WTC11 (cell line): ENCODE results near the gene UGT2A1. TPM values are rescaled to one million over a fixed set of nuclear protein-coding genes. Genes with fewer than 3 reads are reported as not detected.

ENCODE experiments used
- ATAC-seq: fragments of 200-7000 bp; cut with Tn5 transposase; 2 replicates; pipeline ENCODE4 v1.10.0; 2021; ENCODE audit warnings: mild to moderate bottlenecking, moderate library complexity
- CTCF ChIA-PET: fragments of 300-600 bp; sonication (Branson Sonifier 250); formaldehyde crosslinking; loops from one replicate; lab custom pipeline; 2021; ENCODE audit warnings: antibody characterized with exemption; lab: Charles Lee
- POLR2A ChIA-PET: fragments of 350-600 bp; sonication (Branson Sonifier 250); formaldehyde crosslinking; loops from one replicate; lab custom pipeline; 2021; ENCODE audit warnings: antibody characterized with exemption; lab: Charles Lee
- DNase-seq: peaks from one replicate; pipeline ENCODE4 v3.0.0; 2021; ENCODE audit warnings: low spot score
- H3K27ac Mint-ChIP-seq: 2 replicates; pipeline ENCODE4 v1.8.0; 2021; ENCODE audit warnings: mixed read lengths
- H3K27me3 Mint-ChIP-seq: 2 replicates; pipeline ENCODE4 v1.8.0; 2021; ENCODE audit warnings: low read depth, mild to moderate bottlenecking, moderate library complexity, mixed read lengths
- H3K36me3 Mint-ChIP-seq: 2 replicates; pipeline ENCODE4 v1.8.0; 2021; ENCODE audit warnings: mixed read lengths
- H3K4me1 Mint-ChIP-seq: 2 replicates; pipeline ENCODE4 v1.8.0; 2022; ENCODE audit warnings: mixed read lengths
- H3K4me3 Mint-ChIP-seq: 2 replicates; pipeline ENCODE4 v1.8.0; 2021; ENCODE audit warnings: mild to moderate bottlenecking, moderate library complexity, mixed read lengths
- H3K9me3 Mint-ChIP-seq: 2 replicates; pipeline ENCODE4 v1.8.0; 2021; ENCODE audit warnings: mixed read lengths
- CBFB ChIP-seq: sonication (generic); formaldehyde crosslinking; IDR thresholded peaks from 2 replicates; pipeline ENCODE4 v1.8.1; 2022; ENCODE audit warnings: mild to moderate bottlenecking, low read depth, missing genetic modification reagents
- CTCF ChIP-seq: fragments of 200-600 bp; IDR thresholded peaks from 2 replicates; pipeline ENCODE4 v1.8.0; 2022; ENCODE audit warnings: antibody characterized with exemption
- ELF4 ChIP-seq: sonication (generic); formaldehyde crosslinking; IDR thresholded peaks from 2 replicates; pipeline ENCODE4 v1.8.1; 2022; ENCODE audit warnings: low read depth, mild to moderate bottlenecking, moderate library complexity, missing genetic modification reagents
- EMX1 ChIP-seq: fragments of 250-450 bp; sonication (Bioruptor Pico); IDR thresholded peaks from 2 replicates; pipeline ENCODE4 v1.8.0; 2021; ENCODE audit warnings: mild to moderate bottlenecking
- ESRRA ChIP-seq: sonication (generic); formaldehyde crosslinking; IDR thresholded peaks from 2 replicates; pipeline ENCODE4 v1.8.1; 2022; ENCODE audit warnings: mild to moderate bottlenecking, missing genetic modification reagents, borderline replicate concordance
- FOXJ3 ChIP-seq: sonication (generic); formaldehyde crosslinking; IDR thresholded peaks from 2 replicates; pipeline ENCODE4 v1.9.0; 2021; ENCODE audit warnings: missing genetic modification reagents, mild to moderate bottlenecking, borderline replicate concordance
- JAZF1 ChIP-seq: fragments of 250-450 bp; sonication (Bioruptor Pico); IDR thresholded peaks from 2 replicates; pipeline ENCODE4 v1.9.0; 2021; ENCODE audit warnings: moderate library complexity, mild to moderate bottlenecking, inconsistent platforms
- JUN ChIP-seq: sonication (generic); formaldehyde crosslinking; IDR thresholded peaks from 2 replicates; pipeline ENCODE4 v1.8.0; 2023; ENCODE audit warnings: mild to moderate bottlenecking, missing genetic modification reagents
- MYBL2 ChIP-seq: sonication (generic); formaldehyde crosslinking; IDR thresholded peaks from 2 replicates; pipeline ENCODE4 v1.8.1; 2023; ENCODE audit warnings: mild to moderate bottlenecking, moderate library complexity, missing genetic modification reagents
- NFYB ChIP-seq: sonication (generic); formaldehyde crosslinking; conservative IDR thresholded peaks from 2 replicates; pipeline ENCODE4 v1.8.0; 2022; ENCODE audit warnings: low read depth, missing genetic modification reagents
- PRRX2 ChIP-seq: fragments of 250-450 bp; sonication (Bioruptor Pico); IDR thresholded peaks from 2 replicates; pipeline ENCODE4 v1.8.0; 2021; ENCODE audit warnings: mild to moderate bottlenecking
- SP1 ChIP-seq: sonication (generic); formaldehyde crosslinking; conservative IDR thresholded peaks from 2 replicates; pipeline ENCODE4 v1.8.1; 2022; ENCODE audit warnings: missing genetic modification reagents
- USF2 ChIP-seq: sonication (generic); formaldehyde crosslinking; IDR thresholded peaks from 2 replicates; pipeline ENCODE4 v1.8.1; 2023; ENCODE audit warnings: mild to moderate bottlenecking, missing genetic modification reagents, moderate library complexity
- ZNF219 ChIP-seq: sonication (generic); formaldehyde crosslinking; IDR thresholded peaks from 2 replicates; pipeline ENCODE4 v1.8.0; 2023; ENCODE audit warnings: missing genetic modification reagents, mild to moderate bottlenecking, borderline replicate concordance
- ZNF232 ChIP-seq: sonication (generic); formaldehyde crosslinking; IDR thresholded peaks from 2 replicates; pipeline ENCODE4 v1.8.0; 2022; ENCODE audit warnings: mild to moderate bottlenecking, missing genetic modification reagents
- ZNF263 ChIP-seq: sonication (generic); formaldehyde crosslinking; IDR thresholded peaks from 2 replicates; pipeline ENCODE4 v1.8.1; 2022; ENCODE audit warnings: low read depth, mild to moderate bottlenecking, moderate library complexity, missing genetic modification reagents
- ZNF317 ChIP-seq: sonication (generic); formaldehyde crosslinking; IDR thresholded peaks from 2 replicates; pipeline ENCODE4 v1.8.1; 2023; ENCODE audit warnings: low read depth, mild to moderate bottlenecking, moderate library complexity, missing genetic modification reagents, borderline replicate concordance
- total RNA-seq: library from RNA; stranded (reverse); gene quantifications from 3 replicates; pipeline ENCODE4 v1.2.3, GENCODE V29; 2021
- TF ChIP-seq, protein P1 (sequence below): sonication (generic); formaldehyde crosslinking; IDR thresholded peaks from 2 replicates; pipeline ENCODE4 v1.8.1; 2023; ENCODE audit warnings: mild to moderate bottlenecking, missing genetic modification reagents
- TF ChIP-seq, protein P2 (sequence below): fragments of 250-450 bp; sonication (Bioruptor Pico); conservative IDR thresholded peaks from 2 replicates; pipeline ENCODE4 v1.9.0; 2021; ENCODE audit warnings: mild to moderate bottlenecking
- TF ChIP-seq, protein P3 (sequence below): sonication (generic); formaldehyde crosslinking; IDR thresholded peaks from 2 replicates; pipeline ENCODE4 v1.8.1; 2023; ENCODE audit warnings: mild to moderate bottlenecking, missing genetic modification reagents, moderate library complexity
- TF ChIP-seq, protein P4 (sequence below): sonication (generic); formaldehyde crosslinking; IDR thresholded peaks from 2 replicates; pipeline ENCODE4 v1.8.0; 2023; ENCODE audit warnings: missing genetic modification reagents
- TF ChIP-seq, protein P5 (sequence below): sonication (generic); formaldehyde crosslinking; IDR thresholded peaks from 2 replicates; pipeline ENCODE4 v1.8.1; 2023; ENCODE audit warnings: mild to moderate bottlenecking, moderate library complexity, missing genetic modification reagents

UGT2A1 gene
- total RNA-seq, 1 experiment from 2014 or later, result 0.81 TPM

- Mint-ChIP-seq H3K4me1 (peaks cover 15% of the 10 kb centered on the region), H3K27ac (no peak within 1 kb of the TSS), H3K9me3 (no peaks in the 10 kb centered on the region)
- POLR2A ChIA-PET, result no interaction called here
- no peak for ATAC-seq
- no peak for TF ChIP-seq ZNF219 (CRISPR knock-in tag)
- TF ChIP-seq JUN (CRISPR knock-in tag), result no peak
- no peak for TF ChIP-seq ELF4 (CRISPR knock-in tag)
- TF ChIP-seq, protein P1, sequence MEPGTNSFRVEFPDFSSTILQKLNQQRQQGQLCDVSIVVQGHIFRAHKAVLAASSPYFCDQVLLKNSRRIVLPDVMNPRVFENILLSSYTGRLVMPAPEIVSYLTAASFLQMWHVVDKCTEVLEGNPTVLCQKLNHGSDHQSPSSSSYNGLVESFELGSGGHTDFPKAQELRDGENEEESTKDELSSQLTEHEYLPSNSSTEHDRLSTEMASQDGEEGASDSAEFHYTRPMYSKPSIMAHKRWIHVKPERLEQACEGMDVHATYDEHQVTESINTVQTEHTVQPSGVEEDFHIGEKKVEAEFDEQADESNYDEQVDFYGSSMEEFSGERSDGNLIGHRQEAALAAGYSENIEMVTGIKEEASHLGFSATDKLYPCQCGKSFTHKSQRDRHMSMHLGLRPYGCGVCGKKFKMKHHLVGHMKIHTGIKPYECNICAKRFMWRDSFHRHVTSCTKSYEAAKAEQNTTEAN (CRISPR knock-in tag), result no peak
- TF ChIP-seq NFYB, result no peak
- TF ChIP-seq FOXJ3 (CRISPR knock-in tag), result no peak
- no peak for TF ChIP-seq CBFB
- TF ChIP-seq, all 79 proteins: peak for 0
- no peaks in the 10 kb centered on the region for H3K27me3 Mint-ChIP-seq
- no peaks in the 10 kb centered on the region for H3K36me3 Mint-ChIP-seq
- no peak within 1 kb of the TSS for H3K4me3 Mint-ChIP-seq
- CTCF ChIA-PET, result no interaction called here
- DNase-seq, result no peak
Measured at GRCh38 chr4:69639542-69639941, 13.5 kb downstream of the UGT2A1 start, which contains the start of gene UGT2A2. Gene UGT2A2 (minus strand): TSS chr4:69639642. CDS start chr4:69639640, 2 bp downstream.

GRCh38 chr4:69617083-69617694 lies 35.9 kb downstream of the UGT2A1 start:
- no peak overlapping the region for H3K4me3 Mint-ChIP-seq
- TF ChIP-seq ESRRA (CRISPR knock-in tag) (no peak), ZNF232 (peak; percentile 67; the same call in 1 of the 2 replicates), ZNF317 (no peak), ZNF263 (CRISPR knock-in tag) (no peak), PRRX2 (no peak), EMX1 (CRISPR knock-in tag) (no peak), JAZF1 (CRISPR knock-in tag) (no peak), USF2 (CRISPR knock-in tag) (no peak), SP1 (CRISPR knock-in tag) (no peak), MYBL2 (no peak), ZNF219 (CRISPR knock-in tag) (no peak), CTCF (peak; percentile 38; the same call in 1 of the 2 replicates)
- TF ChIP-seq, protein P2, sequence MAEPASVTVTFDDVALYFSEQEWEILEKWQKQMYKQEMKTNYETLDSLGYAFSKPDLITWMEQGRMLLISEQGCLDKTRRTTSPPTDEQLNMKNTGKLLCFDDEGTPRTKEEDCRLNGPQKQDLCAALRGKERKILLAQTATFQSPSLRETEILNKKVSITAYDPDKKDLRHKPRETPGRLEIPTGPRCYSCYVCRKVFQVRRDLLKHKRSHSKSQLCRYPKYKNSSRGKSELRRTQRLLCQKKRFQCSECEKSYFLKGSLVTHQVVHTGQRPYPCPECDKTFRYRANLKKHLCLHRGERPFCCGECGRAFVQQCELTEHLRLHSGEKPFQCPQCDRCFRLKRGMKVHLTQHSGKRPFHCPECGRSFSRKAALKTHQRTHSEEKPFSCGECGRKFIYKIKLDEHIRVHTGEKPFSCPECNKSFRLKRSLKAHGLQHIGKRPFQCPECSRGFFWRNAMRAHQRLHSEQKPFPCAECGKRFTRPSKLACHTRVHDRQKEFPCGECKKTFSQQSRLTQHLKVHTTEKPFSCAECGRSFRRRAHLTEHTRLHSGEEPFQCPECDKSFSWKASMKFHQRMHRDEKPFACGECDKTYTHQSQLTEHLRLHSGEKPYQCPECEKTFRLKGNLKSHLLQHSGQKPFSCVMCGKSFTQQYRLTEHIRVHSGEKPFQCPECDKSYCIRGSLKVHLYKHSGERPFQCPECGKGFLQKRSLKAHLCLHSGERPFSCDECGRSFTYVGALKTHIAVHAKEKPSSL, result no peak
- TF ChIP-seq, protein P3, sequence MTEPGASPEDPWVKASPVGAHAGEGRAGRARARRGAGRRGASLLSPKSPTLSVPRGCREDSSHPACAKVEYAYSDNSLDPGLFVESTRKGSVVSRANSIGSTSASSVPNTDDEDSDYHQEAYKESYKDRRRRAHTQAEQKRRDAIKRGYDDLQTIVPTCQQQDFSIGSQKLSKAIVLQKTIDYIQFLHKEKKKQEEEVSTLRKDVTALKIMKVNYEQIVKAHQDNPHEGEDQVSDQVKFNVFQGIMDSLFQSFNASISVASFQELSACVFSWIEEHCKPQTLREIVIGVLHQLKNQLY (CRISPR knock-in tag), result no peak
- TF ChIP-seq, protein P4, sequence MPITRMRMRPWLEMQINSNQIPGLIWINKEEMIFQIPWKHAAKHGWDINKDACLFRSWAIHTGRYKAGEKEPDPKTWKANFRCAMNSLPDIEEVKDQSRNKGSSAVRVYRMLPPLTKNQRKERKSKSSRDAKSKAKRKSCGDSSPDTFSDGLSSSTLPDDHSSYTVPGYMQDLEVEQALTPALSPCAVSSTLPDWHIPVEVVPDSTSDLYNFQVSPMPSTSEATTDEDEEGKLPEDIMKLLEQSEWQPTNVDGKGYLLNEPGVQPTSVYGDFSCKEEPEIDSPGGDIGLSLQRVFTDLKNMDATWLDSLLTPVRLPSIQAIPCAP (CRISPR knock-in tag), result no peak
- TF ChIP-seq, protein P5, sequence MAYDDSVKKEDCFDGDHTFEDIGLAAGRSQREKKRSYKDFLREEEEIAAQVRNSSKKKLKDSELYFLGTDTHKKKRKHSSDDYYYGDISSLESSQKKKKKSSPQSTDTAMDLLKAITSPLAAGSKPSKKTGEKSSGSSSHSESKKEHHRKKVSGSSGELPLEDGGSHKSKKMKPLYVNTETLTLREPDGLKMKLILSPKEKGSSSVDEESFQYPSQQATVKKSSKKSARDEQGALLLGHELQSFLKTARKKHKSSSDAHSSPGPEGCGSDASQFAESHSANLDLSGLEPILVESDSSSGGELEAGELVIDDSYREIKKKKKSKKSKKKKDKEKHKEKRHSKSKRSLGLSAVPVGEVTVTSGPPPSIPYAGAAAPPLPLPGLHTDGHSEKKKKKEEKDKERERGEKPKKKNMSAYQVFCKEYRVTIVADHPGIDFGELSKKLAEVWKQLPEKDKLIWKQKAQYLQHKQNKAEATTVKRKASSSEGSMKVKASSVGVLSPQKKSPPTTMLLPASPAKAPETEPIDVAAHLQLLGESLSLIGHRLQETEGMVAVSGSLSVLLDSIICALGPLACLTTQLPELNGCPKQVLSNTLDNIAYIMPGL, result no peak
- no peak for ATAC-seq
- DNase-seq, result no peak
- no peak overlapping the region for H3K27ac Mint-ChIP-seq
- ChIA-PET CTCF (interaction anchor here (0.8 to 1.8 kb wide), 3 partner anchors 12 to 299 kb away, joined by 3 to 9 read pairs (median 4); no protein-coding TSS in a partner anchor), POLR2A (no interaction called here)
- no peaks in the 10 kb centered on the region for H3K27me3 Mint-ChIP-seq
- peaks cover 18% of the 10 kb centered on the region for H3K9me3 Mint-ChIP-seq
- no peaks in the 10 kb centered on the region for H3K36me3 Mint-ChIP-seq
- H3K4me1 Mint-ChIP-seq, result no peaks in the 10 kb centered on the region
